Measurements from ENCODE around the gene WDPCP. TPM values are rescaled to one million over a fixed set of nuclear protein-coding genes. Genes with fewer than 3 reads are reported as not detected.

Gene WDPCP
- total and polyA plus RNA-seq, 2 of the 13 experiments (the other 11 are each of a cell fraction or from before 2014, with no cell fraction given): 2.9 to 5.2 TPM

DNA sequence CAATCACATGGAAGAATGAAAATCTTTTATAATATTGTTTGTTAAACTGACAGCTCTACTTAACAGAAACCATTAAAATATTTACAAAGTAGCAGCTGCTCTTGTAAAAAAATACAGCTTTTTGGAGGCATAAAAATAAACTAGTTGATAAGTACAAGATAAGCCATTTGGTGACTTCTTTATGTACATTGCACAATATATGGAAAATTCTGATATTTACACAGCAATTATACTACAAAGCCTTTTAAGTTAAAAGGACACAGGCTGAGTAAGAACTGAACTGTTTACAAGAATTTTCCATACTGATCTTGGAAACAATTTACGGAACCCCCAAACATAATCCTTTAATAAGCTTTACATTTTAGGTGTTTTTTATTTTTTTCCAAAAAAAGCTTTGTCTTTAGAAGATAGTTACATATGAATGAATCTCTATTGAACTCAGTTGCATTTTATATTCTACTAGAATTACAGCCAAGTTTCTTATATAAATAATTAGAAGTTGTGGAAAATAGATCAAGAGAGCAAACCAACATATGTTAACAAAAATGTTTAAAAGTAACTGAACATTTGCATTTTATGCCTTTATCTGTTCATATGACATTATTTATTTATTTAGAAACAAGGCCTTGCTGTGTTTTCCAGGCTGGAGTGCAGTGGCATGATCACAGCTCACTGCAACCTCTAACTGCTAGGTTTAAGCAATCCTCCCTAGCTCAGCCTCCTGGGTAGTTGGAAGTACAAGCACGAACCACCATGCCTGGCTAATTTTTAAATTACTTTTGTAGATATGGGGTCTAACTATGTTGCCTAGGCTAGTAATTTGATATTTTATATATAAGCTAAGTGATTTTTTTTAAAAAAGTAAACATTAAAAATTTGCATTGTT, 395.1 kb downstream of the WDPCP start (continued):
- TF ChIP-seq, protein P1, sequence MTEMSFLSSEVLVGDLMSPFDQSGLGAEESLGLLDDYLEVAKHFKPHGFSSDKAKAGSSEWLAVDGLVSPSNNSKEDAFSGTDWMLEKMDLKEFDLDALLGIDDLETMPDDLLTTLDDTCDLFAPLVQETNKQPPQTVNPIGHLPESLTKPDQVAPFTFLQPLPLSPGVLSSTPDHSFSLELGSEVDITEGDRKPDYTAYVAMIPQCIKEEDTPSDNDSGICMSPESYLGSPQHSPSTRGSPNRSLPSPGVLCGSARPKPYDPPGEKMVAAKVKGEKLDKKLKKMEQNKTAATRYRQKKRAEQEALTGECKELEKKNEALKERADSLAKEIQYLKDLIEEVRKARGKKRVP (CRISPR knock-in tag; IDR thresholded peaks at IDR 0.05): peak in 1 of 2 experiments; percentile 60; a peak in 1 of 4 replicates
- TF ChIP-seq SOX6 (IDR thresholded peaks at IDR 0.05): no peak
- TF ChIP-seq SOX6 (CRISPR knock-in tag; IDR thresholded peaks at IDR 0.05): peak; percentile 87; the same call in 1 of the 2 replicates
- peak; percentile 45 for TF ChIP-seq MED8 (CRISPR knock-in tag; IDR thresholded peaks at IDR 0.05; ENCODE audit: insufficient replicate concordance)
- TF ChIP-seq KDM4B (CRISPR knock-in tag; IDR thresholded peaks at IDR 0.05): 0 out of 2 replicates have a peak, but pooled peaks have one; percentile 18
- TF ChIP-seq, protein P2, sequence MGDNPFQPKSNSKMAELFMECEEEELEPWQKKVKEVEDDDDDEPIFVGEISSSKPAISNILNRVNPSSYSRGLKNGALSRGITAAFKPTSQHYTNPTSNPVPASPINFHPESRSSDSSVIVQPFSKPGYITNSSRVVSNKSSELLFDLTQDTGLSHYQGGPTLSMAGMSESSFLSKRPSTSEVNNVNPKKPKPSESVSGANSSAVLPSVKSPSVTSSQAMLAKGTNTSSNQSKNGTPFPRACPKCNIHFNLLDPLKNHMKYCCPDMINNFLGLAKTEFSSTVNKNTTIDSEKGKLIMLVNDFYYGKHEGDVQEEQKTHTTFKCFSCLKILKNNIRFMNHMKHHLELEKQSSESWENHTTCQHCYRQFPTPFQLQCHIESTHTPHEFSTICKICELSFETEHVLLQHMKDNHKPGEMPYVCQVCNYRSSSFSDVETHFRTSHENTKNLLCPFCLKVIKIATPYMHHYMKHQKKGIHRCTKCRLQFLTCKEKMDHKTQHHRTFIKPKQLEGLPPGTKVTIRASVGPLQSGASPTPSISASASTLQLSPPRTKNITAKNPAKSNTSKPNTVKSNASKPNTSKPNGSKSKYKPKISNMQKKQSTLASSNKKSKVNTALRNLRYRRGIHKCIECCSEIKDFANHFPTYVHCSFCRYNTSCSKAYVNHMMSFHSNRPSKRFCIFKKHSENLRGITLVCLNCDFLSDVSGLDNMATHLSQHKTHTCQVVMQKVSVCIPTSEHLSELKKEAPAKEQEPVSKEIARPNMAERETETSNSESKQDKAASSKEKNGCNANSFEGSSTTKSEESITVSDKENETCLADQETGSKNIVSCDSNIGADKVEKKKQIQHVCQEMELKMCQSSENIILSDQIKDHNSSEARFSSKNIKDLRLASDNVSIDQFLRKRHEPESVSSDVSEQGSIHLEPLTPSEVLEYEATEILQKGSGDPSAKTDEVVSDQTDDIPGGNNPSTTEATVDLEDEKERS (CRISPR knock-in tag; IDR thresholded peaks at IDR 0.05): 0 out of 2 replicates have a peak, but pooled peaks have one; percentile 35
- TF ChIP-seq ZNF572 (CRISPR knock-in tag; IDR thresholded peaks at IDR 0.05): no peak
- TF ChIP-seq, protein P3, sequence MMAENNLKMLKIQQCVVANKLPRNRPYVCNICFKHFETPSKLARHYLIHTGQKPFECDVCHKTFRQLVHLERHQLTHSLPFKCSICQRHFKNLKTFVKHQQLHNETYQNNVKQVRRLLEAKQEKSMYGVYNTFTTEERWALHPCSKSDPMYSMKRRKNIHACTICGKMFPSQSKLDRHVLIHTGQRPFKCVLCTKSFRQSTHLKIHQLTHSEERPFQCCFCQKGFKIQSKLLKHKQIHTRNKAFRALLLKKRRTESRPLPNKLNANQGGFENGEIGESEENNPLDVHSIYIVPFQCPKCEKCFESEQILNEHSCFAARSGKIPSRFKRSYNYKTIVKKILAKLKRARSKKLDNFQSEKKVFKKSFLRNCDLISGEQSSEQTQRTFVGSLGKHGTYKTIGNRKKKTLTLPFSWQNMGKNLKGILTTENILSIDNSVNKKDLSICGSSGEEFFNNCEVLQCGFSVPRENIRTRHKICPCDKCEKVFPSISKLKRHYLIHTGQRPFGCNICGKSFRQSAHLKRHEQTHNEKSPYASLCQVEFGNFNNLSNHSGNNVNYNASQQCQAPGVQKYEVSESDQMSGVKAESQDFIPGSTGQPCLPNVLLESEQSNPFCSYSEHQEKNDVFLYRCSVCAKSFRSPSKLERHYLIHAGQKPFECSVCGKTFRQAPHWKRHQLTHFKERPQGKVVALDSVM (CRISPR knock-in tag; IDR thresholded peaks at IDR 0.05): peak; percentile 93
- TF ChIP-seq ZNF552 (CRISPR knock-in tag; IDR thresholded peaks at IDR 0.05; ENCODE audit: borderline replicate concordance): peak; percentile 17; the same call in 1 of the 2 replicates
- peak; percentile 99 for TF ChIP-seq TCF7 (IDR thresholded peaks at IDR 0.05; ENCODE audit: low read depth)
- peak; percentile 26; the same call in 1 of the 2 replicates for TF ChIP-seq MIER2 (CRISPR knock-in tag; IDR thresholded peaks at IDR 0.05)
- TF ChIP-seq KDM2A (CRISPR knock-in tag; IDR thresholded peaks at IDR 0.05; ENCODE audit: borderline replicate concordance, low read depth): peak; percentile 37; the same call in 1 of the 2 replicates
- TF ChIP-seq ZSCAN29 (CRISPR knock-in tag; conservative IDR thresholded peaks at IDR 0.05): peak; percentile 15; the same call in 1 of the 2 replicates
- TF ChIP-seq ZFP82 (CRISPR knock-in tag; IDR thresholded peaks at IDR 0.05; ENCODE audit: borderline replicate concordance): 0 out of 2 replicates have a peak, but pooled peaks have one; percentile 46
- TF ChIP-seq MED1 (CRISPR knock-in tag; IDR thresholded peaks at IDR 0.05): peak; percentile 89
- TF ChIP-seq WIZ (CRISPR knock-in tag; IDR thresholded peaks at IDR 0.05): no peak
- TF ChIP-seq, protein P4, sequence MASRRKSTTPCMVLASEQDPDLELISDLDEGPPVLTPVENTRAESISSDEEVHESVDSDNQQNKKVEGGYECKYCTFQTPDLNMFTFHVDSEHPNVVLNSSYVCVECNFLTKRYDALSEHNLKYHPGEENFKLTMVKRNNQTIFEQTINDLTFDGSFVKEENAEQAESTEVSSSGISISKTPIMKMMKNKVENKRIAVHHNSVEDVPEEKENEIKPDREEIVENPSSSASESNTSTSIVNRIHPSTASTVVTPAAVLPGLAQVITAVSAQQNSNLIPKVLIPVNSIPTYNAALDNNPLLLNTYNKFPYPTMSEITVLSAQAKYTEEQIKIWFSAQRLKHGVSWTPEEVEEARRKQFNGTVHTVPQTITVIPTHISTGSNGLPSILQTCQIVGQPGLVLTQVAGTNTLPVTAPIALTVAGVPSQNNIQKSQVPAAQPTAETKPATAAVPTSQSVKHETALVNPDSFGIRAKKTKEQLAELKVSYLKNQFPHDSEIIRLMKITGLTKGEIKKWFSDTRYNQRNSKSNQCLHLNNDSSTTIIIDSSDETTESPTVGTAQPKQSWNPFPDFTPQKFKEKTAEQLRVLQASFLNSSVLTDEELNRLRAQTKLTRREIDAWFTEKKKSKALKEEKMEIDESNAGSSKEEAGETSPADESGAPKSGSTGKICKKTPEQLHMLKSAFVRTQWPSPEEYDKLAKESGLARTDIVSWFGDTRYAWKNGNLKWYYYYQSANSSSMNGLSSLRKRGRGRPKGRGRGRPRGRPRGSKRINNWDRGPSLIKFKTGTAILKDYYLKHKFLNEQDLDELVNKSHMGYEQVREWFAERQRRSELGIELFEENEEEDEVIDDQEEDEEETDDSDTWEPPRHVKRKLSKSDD (CRISPR knock-in tag; IDR thresholded peaks at IDR 0.05; ENCODE audit: low read depth): no peak

Measured in HepG2 (cell line).